HepG2 (cell line): ENCODE results near the gene LRRC15.

Source experiments
- CEBPB ChIP-seq: IDR thresholded peaks from 2 replicates; pipeline ENCODE4 v1.6.1; 2011; ENCODE audit warnings: low read depth, low read length, improper control_type of control experiment, borderline replicate concordance
- CSRNP1 ChIP-seq: sonication (generic); formaldehyde crosslinking; IDR thresholded peaks from 2 replicates; pipeline ENCODE4 v1.8.1; 2023; ENCODE audit warnings: mild to moderate bottlenecking, missing genetic modification reagents
- CTCF ChIP-seq: sonication (generic); formaldehyde crosslinking; IDR thresholded peaks from 2 replicates; pipeline ENCODE4 v1.5.0; 2020; ENCODE audit warnings: mild to moderate bottlenecking, missing genetic modification reagents, moderate library complexity
- MEIS2 ChIP-seq: sonication (generic); formaldehyde crosslinking; IDR thresholded peaks from 2 replicates; pipeline ENCODE4 v1.9.0; 2021; ENCODE audit warnings: mild to moderate bottlenecking, missing genetic modification reagents
- NFYB ChIP-seq: sonication (generic); formaldehyde crosslinking; IDR thresholded peaks from 2 replicates; pipeline ENCODE4 v1.4.0; 2020; ENCODE audit warnings: missing genetic modification reagents
- PHF20 ChIP-seq: sonication (generic); formaldehyde crosslinking; IDR thresholded peaks from 2 replicates; pipeline ENCODE4 v1.5.0; 2020; ENCODE audit warnings: mild to moderate bottlenecking, missing genetic modification reagents
- POLR2A ChIP-seq, 2 experiments: IDR thresholded peaks; 2 replicates each; pipeline ENCODE4 v1.6.1; 2011; ENCODE audit warnings: low read depth in 2 of 2, low read length in 2 of 2, mild to moderate bottlenecking in 1 of 2, moderate library complexity in 1 of 2; ENCODE audit not compliant: insufficient read depth in 1 of 2
- RBM39 ChIP-seq: fragments of 200-400 bp; formaldehyde crosslinking; IDR thresholded peaks from one replicate; pipeline ENCODE4 v1.6.1; 2018; ENCODE audit warnings: antibody characterized with exemption, mild to moderate bottlenecking, low read depth, low read length; ENCODE audit not compliant: poor library complexity, severe bottlenecking
- TAF1 ChIP-seq: sonication (generic); formaldehyde crosslinking; IDR thresholded peaks from 2 replicates; pipeline ENCODE4 v1.4.0; 2020; ENCODE audit warnings: missing genetic modification reagents
- TRAFD1 ChIP-seq: sonication (generic); formaldehyde crosslinking; IDR thresholded peaks from 2 replicates; pipeline ENCODE4 v1.5.1; 2020; ENCODE audit warnings: missing genetic modification reagents, mild to moderate bottlenecking, borderline replicate concordance
- ZFY ChIP-seq: sonication (generic); formaldehyde crosslinking; IDR thresholded peaks from 2 replicates; pipeline ENCODE4 v1.4.0; 2020; ENCODE audit warnings: missing genetic modification reagents
- ZNF224 ChIP-seq: sonication (generic); formaldehyde crosslinking; IDR thresholded peaks from 2 replicates; pipeline ENCODE4 v1.5.0; 2020; ENCODE audit warnings: mild to moderate bottlenecking, missing genetic modification reagents
- TF ChIP-seq, protein P1 (sequence below): IDR thresholded peaks from 2 replicates; pipeline ENCODE4 v1.6.1; 2016; ENCODE audit warnings: control low read depth

DNA sequence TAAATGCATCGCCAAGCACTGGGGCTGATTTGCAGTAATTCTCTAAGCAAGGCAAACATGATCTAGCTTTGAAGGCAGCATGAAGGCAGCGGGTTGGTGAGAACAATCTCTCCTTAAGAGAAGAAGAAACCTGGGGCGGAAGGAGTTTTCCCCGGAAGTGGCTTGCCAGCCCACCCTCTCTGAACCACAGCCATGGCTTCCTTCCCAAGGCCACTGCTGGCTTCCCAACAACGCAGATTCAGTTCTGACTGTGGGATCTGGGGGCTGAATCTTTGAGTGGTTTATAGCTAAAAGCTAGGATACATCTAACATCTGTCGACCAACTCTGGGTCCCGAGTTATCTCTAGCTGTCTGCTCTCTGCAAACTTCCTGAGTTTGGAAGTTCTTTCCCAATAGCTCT, 14.2 kb downstream of the LRRC15 start:
- TF ChIP-seq POLR2A (IDR thresholded peaks at IDR 0.05; ENCODE audit: insufficient read depth in 1 of 2, low read depth in 2 of 2, low read length in 2 of 2), result no peak
- TF ChIP-seq PHF20 (CRISPR knock-in tag), result no peak
- no peak for TF ChIP-seq CTCF (CRISPR knock-in tag)
- TF ChIP-seq MEIS2, result no peak
- TF ChIP-seq ZFY (CRISPR knock-in tag), result no peak
- no peak for TF ChIP-seq RBM39
- TF ChIP-seq ZNF224, result no peak
- TF ChIP-seq CSRNP1, result no peak
- TF ChIP-seq CEBPB, result no peak
- TF ChIP-seq, protein P1, sequence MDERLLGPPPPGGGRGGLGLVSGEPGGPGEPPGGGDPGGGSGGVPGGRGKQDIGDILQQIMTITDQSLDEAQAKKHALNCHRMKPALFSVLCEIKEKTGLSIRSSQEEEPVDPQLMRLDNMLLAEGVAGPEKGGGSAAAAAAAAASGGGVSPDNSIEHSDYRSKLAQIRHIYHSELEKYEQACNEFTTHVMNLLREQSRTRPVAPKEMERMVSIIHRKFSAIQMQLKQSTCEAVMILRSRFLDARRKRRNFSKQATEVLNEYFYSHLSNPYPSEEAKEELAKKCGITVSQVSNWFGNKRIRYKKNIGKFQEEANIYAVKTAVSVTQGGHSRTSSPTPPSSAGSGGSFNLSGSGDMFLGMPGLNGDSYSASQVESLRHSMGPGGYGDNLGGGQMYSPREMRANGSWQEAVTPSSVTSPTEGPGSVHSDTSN, result no peak
- TF ChIP-seq NFYB (CRISPR knock-in tag), result no peak
- no peak for TF ChIP-seq TAF1 (CRISPR knock-in tag)
- no peak for TF ChIP-seq TRAFD1 (CRISPR knock-in tag)
